GM18907 (cell line): Measurements from ENCODE around the gene RHCE.
"Not testable (repeated sequence)": the region's sequence is repeated elsewhere in the genome, so short reads cannot be mapped to it uniquely, and the experiment has no call there.

ENCODE experiments used
- ATAC-seq: cut with Tn5 transposase; IDR thresholded peaks from one replicate; pipeline ENCODE4 v1.9.1; 2021; ENCODE audit warnings: mild to moderate bottlenecking, moderate library complexity; ENCODE audit not compliant: unreplicated experiment

RHCE gene

GRCh38 chr1:25349606-25350005 is 71.0 kb downstream of the RHCE start:
- ATAC-seq = no peak

- ATAC-seq = no peak
Observed at GRCh38 chr1:25347556-25347955, 73.1 kb downstream of the RHCE start.

- no peak for ATAC-seq
Observed at GRCh38 chr1:25343872-25344271, 76.8 kb downstream of the RHCE start.

- ATAC-seq = no peak
Observed at GRCh38 chr1:25342846-25343245, 77.8 kb downstream of the RHCE start.

GRCh38 chr1:25341746-25342145 is 78.9 kb downstream of the RHCE start:
- ATAC-seq = no peak

GRCh38 chr1:25338986-25339385 is 81.6 kb downstream of the RHCE start:
- ATAC-seq = no peak

- peak; percentile 70 for ATAC-seq
Observed at GRCh38 chr1:25338188-25338981, 82.2 kb downstream of the RHCE start, which contains the start of gene TMEM50A. Gene TMEM50A, plus strand, starts transcription at chr1:25338334. Its CDS starts 2,153 bp downstream, at chr1:25340487.

GRCh38 chr1:25337483-25338187 is 83.0 kb downstream of the RHCE start:
- ATAC-seq = peak; percentile 43

- peak; percentile 27 for ATAC-seq
Observed at GRCh38 chr1:25336922-25337354, 83.7 kb downstream of the RHCE start.

- ATAC-seq = not testable (repeated sequence)
Observed at GRCh38 chr1:25329950-25330349, 90.7 kb downstream of the RHCE start.

- not testable (repeated sequence) for ATAC-seq
Observed at GRCh38 chr1:25329336-25329735, 91.3 kb downstream of the RHCE start.

GRCh38 chr1:25328791-25329185 is 91.8 kb downstream of the RHCE start:
- ATAC-seq = not testable (repeated sequence)

GRCh38 chr1:25327864-25328790 is 92.5 kb downstream of the RHCE start:
- ATAC-seq = not testable (repeated sequence)

- not testable (repeated sequence) for ATAC-seq
Observed at GRCh38 chr1:25324407-25324806, 96.2 kb downstream of the RHCE start.

GRCh38 chr1:25322127-25322526 is 98.5 kb downstream of the RHCE start:
- not testable (repeated sequence) for ATAC-seq

- not testable (repeated sequence) for ATAC-seq
Observed at GRCh38 chr1:25320314-25320938, 100.2 kb downstream of the RHCE start.

GRCh38 chr1:25312806-25313470 is 107.7 kb downstream of the RHCE start:
- ATAC-seq = not testable (repeated sequence)
